NCI-H2196 treated with DMSO at 0.1 percent for 48 hours (cell line): Measurements from ENCODE around the gene GOT2.
"Not testable (repeated sequence)": the region's sequence is repeated elsewhere in the genome, so short reads cannot be mapped to it uniquely, and the experiment has no call there.

Experiments
- DNase-seq: peaks from one replicate; lab custom pipeline; 2025; ENCODE audit not compliant: unreplicated experiment; lab: John Stamatoyannopoulos, UW

Gene GOT2

DNA sequence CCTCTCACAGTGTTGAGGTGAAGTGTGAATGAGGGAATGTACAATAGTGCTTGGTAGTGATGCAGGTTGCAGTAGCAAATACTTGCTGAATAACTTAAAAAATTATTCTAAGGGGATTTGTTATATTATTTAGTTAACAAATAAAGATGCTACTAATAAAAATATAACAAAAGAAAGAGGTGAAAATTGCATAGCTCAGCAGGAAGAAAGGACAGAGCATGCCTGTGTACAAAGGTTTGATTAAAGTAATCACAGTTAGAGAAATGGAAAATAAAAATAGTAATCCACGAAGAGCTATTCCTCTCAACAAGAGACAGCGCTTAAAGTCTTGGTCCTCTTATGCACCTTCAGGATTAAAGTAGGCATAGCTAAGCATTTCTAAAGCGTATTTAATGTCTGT, 11.0 kb downstream of the GOT2 start:
- no peak for DNase-seq

DNA sequence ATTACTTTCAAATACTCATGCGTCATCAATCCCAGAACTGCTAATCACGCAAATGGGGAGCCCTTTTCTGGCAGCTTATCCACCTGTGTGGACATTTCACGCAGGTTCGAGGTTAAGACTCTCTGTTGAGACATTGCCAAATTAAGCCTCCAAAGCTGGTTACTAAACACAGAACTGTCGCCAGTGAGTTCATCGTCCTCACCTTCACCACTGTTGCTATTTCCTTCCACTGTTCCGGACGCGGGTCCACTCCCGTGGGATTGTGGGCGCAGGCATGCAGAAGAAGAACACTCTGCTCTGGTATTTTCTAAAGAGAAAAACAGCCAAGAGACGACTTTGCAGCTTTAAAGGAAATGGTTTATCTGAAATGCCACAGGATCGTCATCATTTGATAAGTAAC, 16.1 kb downstream of the GOT2 start:
- no peak for DNase-seq

DNA sequence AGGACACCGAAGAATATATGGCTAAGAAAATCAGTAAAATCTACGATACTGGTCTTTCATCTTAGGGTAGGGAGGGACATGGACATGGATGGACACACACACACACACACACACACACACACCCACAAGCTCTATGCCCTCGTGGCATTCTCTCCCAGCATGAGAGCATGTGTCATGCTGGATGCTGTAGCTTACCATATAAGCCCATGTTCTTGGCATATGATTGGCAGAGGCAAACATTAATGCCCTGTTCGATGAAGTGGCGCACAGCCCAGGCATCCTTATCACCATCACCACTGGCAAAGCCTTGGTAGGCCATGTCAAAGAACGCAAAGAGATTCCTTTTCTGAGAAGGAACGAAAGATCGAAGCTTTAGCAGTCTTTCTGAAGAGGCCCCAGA, 17.6 kb downstream of the GOT2 start:
- no peak for DNase-seq

DNA sequence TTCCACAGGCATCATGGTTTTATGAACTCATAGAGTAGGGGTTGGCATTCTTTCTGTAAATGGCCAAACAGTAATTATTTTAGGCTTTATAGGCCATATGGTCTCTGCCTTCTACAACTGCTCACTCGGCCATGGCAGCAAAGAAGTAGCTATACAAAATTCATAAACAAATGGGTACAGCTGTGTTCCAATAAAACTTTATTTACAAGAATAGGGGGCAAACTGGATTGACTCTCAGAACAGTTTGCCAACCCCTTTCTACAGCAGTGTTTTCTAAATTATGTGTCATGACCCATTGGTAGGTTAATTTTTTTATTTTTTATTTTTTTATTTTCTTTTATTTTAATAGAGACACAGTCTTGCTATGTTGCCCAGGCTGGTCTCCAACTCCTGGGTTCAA, 20.4 kb downstream of the GOT2 start:
- DNase-seq, result no peak

DNA sequence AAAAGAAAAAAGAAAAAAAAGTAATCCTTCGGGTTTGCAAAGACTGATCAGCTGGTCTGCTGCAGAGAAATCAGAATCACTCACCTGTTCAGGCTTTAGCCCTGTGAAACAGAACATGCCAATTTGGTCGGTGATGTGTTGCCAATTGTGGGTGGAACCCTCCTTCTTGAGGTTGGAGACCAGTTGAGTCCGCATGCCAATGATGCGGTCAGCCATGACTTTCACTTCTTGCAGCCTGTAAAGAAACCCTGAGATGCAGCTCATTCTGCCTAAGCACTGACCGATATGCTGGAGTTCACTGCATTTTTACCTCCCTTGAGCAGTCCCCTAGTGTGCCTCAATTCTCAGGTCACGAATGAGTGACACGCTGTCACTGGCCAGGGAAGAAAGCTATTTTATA, 24.8 kb downstream of the GOT2 start:
- DNase-seq, result no peak

DNA sequence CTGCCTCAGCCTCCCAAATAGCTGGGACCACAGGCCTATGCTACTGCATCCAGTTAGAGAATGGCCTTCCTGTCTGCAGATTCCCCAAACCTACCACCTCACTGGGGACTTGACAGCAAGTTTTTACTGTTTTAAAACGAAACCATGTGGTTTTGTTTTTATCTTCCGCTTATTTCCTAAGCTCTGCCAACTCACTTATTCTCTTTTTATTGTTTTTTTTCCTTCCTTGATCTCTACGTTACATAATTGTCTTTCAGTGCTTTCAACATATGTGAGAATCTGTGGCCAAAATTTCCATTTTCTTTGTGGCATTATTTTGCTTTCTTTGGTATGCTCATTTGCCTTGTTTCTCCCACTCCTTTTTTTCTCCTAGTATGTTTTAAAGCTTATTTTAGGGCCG, 35.0 kb downstream of the GOT2 start:
- DNase-seq, result no peak

DNA sequence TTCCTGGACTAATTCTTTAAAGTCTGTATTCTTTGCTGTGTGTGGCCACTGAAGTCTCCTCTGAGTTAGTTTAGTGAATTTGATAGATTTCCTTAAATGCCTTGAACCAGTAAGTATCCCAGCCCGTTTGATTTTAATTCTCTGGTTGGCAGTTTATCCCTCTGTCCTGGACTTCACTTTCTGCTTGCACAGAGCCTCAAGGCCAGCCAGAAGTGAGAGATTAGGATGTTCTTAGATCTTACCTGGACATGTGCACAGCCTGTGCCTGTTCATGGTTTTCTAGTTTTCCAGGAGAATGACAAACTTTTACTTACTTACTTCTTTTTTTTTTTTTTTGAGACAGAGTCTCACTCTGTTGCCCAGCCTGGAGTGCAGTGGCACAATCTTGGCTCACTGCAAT, 38.7 kb downstream of the GOT2 start:
- no peak for DNase-seq

DNA sequence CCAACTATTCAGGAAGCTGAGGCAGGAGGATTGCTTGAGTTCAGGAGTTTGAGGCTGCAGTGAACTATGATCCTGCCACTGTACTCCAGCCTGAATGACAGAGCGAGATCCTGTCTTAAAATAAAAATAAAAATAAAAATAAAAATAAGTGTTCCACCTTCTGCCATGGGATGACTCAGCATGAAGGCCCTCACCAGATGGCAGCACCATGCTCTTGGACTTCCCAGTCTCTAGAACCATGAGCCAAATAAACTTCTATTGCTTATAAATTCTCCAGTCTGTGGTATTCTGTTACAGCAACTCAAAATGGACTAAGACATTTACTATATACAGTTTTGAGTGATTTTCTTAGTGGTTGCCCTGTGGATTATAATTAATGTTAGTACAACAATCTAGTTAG, 41.7 kb downstream of the GOT2 start:
- no peak for DNase-seq

DNA sequence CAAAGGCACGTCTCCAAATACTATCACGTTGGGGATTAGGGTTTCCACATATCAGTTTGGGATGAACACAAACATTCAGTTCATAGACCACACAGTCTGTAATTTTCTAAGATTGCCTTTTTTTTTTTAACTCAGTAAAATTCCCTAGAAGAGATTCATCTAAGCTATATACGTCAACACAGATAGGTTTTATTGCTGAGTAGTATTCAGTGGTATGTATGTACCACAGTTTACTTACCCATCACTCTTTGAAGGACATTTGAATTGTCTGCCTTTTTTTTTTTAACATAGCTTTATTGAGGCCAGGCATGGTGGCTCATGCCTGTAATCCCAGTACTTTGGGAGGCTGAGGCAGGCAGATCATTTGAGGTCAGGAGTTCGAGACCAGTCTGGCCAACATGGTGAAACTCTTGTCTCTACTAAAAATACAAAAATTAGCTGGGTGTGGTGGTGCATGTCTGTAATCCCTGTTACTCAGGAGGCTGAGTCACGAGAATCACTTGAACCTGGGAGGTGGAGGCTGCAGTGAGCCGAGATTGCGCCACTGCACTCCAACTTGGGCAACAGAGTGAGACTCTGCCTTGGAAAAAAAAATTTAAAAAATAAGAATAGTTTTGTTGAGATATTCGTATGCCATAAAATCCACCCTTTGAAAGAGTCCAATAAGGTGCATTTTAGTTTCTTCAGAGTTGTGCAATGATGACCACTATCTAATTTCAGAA, 47.0 kb downstream of the GOT2 start:
- not testable (repeated sequence) for DNase-seq

DNA sequence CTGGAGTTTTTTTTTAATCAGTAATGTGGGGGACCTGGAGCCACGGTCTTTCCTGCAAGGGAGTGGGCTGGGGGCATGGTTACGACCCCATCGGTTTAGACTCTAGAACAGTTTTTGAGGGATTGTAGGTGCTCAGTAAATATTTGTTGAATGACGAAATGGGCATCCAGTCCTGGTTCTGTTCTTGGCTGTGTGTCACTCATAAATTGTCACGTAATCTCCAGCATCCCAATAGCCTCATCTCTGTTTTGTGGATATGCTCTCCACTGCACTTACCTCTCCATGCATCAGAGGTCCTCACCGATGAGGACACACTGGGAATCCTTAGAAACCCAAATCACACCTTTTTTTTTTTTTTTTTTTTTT, 49.0 kb downstream of the GOT2 start:
- DNase-seq, result no peak

DNA sequence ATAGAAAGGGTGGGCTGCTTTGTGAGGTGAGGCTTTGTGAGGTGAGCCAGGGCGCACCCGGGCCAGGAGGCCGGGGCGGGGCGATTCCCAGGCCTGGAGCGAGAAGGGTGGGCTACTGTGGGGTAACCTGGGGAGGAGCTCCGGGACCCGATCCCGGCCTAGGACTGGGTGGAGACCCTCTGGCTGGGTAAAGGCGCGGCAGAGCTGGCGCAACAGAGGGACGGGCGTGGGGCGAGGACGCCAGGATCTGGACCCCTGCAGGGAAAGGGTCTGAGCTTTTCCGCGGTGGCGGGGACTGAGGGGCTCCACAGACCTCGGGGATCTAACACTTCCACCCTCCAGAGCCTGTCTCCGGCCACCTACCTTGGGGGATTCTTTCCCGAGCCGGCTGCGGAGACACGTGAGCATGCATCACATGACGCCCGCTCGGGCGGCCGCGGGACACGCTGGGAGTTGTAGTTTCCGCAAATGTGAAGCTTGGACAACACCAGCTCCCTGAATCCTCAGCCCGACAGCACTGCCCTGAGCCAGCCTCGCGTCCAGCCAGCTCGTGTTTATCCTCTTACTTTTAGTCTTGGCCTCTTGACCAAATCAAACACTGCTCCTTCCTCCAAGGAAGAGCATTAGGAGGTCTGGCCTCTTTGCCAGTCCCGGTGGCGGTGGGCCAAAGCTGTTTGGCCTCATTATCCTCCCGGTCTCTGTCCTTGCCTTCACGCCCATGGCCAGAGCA, 49.6 kb downstream of the GOT2 start, which contains the start of gene SLC38A7:
SLC38A7 (minus strand) TSS at position 417 of the 730 bp plus-strand sequence. CDS start 4,644 bp downstream, outside the sequence.
- no peak for DNase-seq

DNA sequence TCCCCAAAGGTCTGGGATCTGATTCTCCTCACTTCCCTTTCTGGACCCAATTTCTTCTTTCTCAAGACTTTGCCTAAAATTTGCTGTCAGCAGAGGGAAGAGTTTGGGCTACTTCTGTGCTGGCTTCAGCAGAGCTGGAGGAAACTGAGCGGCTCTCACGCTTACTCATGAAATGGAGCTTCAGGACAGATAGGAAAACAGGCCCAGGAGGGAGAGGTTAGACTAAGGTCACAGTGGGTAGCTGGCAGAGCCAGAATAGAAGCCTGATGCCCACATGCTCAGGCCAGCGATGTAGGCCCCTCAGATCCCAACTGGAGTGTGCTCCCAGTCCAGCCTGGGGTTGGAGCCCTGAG, 50.1 kb downstream of the GOT2 start:
- DNase-seq, result no peak

DNA sequence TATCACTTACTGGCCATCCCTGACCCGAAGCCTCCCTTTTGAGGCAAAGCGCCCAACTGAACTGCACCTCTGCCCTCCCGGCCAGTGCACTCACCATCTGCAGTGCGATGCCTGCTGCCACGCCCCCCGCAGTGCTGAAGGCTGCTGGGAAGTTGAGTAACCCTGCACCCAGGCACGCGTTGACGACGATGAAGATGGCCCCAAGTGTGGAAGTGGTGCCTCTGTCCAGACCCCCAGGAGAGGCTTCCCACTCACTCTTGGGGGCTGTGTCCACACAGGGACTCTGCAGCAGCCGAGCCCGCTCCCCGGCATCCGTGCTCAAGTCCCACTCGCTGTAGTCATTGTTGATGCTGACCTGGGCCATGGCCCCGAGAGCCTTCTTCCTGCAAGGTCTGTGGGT, 54.4 kb downstream of the GOT2 start:
- no peak for DNase-seq

DNA sequence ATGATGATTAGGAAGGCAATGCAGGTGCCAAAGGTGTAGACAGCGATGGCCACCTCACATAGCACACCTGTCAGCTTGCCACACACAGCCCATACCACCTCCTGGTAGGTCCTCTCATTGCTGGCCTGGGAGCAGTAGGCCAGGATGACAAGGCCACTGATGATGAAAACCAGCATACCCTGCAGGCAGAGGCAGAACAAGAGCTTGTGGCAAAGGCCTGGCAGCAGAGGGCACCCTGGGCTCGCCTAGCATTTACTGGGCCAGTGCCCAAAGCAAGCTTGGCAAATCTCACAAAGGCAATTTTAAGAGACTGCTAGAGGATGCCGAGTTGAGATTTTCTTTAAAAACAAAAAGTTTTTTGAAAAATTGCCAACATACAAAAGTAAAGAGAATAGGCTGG, 55.4 kb downstream of the GOT2 start:
- no peak for DNase-seq

DNA sequence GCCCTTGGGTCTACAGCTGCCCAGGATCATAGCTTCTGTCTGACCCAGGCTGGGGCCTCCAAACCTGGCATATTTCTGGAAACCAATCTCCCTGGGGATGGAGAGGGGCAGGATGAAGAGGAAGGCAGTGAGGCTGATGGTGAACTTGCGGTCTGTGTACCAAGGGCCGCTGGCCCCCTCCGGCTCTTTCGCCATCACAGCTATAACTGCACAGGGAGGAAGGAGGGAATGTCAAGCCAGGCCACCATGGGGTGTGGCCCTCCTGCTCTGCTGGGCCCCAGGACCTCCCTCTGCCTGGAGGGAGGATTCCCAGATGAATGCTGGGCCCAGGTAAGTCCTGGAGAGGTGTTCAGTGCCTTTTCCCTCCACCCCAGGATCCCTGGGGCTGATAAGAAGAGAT, 55.8 kb downstream of the GOT2 start:
- no peak for DNase-seq

DNA sequence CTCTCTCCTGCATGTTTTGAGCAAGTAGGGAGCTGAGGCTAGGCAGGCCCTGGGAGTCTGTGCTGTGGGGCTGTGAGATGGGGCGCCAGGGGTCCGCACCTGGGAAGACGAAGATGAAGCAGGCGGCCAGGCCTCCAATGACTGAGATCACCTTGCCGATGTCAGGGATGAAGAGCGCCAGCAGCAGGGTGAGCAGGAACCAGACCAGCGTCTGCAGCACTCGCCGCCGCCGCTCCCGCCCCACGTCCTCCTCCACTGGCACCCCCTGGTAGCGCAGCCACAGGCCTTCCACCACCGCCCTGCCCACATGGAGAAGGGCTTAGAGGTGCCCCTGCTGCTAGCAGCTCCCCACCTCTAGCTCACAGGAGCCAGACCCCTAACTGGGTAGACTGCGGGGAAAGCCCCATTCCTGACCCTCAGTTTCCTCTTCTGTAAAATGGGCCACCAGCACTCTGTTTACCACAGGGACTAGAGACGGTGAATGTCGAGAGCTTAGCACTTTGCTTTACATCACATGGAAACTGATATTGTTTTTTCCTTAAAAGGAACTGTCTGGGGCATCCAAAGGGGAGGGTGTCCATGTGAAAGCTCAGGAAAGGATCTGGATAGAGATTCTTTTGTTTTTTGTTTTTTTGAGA, 63.1 kb downstream of the GOT2 start:
- DNase-seq, result no peak

DNA sequence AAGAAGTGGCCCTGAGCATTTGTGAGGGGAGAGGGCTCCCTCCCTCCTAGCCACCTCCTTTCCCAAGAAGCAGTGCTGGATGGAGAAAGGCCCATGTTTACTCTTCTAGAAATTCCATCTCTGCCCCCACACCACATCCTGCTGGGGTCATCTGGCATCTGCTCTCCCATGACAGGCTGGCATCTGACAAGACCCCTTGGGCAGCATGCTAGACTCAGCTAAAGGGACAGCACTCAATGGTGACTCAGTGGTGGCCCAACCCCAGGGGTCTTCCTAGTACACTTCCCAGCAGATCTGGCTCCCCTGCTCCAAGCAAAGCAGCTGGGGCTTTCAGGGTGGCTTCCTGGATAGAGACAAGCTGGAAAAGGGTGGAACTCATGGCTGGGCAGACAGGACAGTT, 63.9 kb downstream of the GOT2 start:
- no peak for DNase-seq

DNA sequence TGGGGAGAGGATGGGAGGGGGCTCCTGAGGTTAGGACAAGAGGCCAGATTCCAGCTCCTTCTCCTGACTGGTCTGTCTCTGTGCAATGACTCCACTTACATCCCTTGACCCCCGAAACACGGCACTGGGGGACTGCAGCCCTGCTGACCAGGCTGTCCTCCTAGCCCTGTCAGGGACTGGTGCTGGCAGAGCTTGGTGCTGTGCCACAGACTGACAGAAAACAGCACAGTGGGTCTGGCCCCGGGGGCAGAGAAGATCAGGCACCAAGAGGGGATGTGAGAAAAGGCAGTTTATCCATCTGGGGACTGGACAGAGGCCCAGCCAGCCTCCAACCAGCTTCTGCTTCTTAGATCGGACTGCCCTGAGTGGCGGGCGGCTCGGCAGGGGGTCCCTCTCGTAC, 68.9 kb downstream of the GOT2 start:
- no peak for DNase-seq

DNA sequence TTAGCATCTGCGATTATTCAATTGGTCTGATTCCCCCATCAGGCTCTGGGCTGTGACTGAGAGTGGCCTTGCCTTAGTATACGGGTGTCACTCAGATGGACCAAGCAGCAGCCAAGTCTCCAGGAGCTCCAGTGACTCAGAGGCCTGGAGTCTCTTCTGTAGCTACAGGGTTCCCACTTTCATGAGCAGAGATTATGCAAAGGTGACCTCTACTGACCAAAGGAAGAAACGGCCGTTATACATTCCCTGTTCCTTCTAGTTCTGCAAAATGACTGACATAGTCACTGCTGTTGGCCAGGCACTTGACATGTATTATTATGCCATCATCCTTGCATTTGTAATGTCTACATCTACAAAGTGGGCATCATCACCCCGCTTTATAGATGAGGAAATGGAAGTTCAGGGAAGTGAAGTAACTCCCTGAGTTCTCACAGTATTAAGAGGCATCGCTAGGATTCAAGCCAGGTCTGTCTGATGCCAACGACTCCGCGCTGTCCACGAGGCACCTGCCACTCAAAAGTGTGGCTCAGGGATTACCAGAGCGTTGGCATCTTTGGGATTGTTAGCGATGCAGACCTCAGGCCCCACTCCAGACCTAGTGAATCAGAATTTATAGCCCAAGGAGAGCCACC, 72.8 kb downstream of the GOT2 start:
- DNase-seq, result peak; percentile 37

DNA sequence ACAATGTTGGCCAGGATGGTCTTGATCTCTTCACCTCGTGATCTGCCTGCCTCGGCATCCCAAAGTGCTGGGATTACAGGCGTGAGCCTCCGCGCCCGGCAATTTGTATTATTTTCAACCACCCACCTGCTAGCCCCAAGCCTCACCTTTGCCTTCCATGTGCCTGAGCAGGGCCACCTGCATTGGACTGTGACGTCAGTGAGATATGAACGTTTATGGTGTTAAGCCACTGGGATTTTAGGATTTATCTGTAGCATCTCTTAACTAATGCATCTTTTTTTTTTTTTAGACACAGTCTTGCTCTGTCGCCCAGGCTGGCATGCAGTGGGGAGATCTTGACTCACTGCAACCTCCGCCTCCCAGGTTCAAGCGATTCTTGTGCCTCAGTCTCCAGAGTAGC, 74.2 kb downstream of the GOT2 start:
- not testable (repeated sequence) for DNase-seq

DNA sequence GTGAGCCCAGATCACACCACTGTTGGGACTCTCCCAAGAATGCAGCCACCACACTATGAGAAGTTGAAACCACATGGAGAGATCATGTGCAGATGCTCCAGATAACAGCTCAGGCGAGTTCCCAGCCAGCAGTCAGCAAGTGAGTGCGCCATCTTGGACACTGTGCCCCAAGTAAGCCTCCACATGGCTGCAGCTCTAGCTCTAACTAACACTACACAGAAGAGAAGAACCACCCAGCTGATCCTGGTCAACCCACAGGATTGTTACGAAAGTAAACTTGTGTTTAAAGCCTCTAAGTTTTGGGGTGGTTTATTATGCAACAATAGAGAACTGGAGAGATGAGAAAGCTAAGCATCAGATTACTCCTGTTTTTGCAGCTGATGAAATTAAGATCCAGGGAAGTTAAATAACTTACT, 75.3 kb downstream of the GOT2 start:
- DNase-seq, result no peak
